ENCODE measurements around the gene NR2F6.
A peak's percentile ranks its signal among the peaks of the same experiment; 100 is the strongest.

NR2F6 gene

DNA sequence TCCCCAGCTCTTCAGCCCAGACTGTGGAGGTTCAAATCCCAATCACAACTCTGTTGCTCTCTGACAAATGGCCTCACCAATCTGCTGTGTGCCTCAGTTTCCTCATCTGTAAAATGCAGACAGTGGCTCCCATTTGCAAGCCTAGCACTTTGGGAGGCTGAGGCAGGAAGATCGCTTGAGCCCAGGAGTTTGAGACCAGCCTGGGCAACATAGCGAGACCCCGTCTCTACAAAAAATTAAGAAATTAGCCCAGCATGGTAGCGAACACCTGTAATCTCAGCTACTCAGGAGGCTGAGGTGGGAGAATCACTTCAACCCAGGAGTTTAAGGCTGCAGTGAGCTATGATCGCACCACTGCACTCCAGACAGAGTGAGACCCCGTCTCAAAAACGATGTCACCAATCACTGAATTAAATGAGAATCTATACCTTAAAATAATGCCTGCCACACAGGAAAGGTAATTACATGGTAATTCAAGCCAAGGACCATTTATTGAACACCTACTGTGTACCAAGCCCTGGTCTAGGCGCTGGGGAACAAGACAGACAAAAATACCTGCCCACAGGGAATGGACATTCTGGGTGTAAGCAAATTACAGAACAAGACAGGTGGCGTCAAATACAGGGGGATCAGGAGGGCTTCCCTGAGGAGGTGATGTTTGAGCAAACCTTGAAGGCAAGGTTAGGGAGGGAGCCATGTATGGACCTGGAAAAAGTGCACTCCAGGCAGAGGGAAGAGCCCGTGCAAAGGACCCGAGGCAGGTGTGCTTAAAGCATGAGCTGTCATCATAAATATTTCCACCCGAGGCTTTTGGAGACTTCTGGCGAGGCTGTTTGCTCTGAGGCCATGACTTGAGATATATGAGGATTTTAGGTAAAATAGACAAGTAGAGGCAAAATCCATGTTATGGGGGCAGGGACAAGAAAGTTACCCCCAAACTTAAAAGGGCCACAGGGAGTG lies 7.7 kb downstream of the NR2F6 start:
- DNase-seq = no peak

DNA sequence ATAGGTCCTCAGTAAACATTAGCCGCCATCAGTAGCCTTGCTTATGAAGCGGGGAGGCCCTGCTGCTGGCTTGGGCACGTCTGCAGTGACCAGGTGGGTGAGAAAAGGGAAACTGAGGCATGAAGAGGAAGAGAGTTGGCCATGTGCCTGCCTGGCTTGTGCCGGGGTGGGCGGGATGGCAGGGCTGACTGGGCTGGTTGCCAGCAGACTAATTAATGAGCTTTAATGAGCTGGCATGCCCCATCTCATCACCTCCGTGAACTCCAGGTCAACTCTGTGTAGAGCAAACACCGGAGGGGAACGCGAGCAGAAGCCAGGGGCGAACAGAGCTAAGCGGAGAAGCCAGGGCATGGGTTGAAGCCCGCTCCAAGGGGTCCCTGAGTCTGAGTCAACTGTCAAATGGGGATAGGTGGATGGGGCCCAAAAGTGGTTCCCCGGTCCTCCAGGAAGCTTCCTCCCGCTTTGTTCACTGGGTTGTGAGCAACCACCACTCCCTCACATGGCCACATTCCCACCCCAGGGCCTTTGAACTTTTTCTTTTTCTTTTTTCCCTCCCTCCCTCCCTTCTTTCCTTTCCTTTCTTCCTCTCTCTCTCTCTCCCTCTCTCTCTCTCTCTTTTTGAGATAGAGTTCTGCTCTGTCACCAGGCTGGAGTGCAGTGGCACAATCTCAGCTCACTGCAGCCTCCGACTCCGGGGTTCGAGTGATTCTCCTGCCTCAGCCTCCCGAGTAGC lies 8.7 kb downstream of the NR2F6 start:
- no peak for DNase-seq

DNA sequence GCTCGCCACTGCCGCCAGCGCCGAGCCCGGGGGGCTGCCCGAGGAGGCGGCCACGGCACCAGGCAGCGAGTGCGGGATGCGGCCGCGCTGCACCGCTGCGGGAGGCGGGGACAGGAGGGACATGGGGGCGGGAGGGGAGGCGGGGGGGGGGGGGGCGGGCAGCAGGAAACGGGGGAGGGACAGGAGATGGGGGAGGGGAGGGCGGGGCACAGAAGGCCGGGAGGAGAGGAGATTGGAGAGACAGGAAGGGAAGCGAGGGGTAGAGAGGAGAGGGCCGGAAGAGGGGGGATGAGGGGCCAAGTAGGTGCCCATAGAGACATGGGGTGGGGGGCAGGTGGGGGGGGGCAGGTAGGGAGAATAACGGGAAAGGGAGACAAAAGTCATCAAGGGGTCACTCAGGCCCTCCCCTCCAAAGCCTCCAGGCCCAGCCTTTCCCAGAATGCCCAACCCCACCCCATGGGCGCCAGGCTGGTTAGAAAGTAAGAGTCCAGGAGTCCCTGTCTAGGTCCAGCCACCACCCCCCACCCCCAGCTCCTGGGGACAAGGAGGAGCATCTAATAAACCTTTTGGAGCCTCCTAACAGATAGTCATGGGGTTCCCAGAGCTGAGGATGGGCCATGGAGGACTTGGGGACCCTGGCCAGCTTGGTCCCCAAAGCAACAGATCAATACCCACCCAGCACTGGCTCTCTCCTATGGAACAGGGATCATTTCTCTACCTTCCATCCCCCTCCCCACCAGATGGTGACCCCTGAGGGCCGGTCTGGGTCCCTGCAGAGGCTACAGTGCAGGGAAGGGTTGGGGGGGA lies 9.5 kb downstream of the NR2F6 start:
- DNase-seq = peak; percentile 57

DNA sequence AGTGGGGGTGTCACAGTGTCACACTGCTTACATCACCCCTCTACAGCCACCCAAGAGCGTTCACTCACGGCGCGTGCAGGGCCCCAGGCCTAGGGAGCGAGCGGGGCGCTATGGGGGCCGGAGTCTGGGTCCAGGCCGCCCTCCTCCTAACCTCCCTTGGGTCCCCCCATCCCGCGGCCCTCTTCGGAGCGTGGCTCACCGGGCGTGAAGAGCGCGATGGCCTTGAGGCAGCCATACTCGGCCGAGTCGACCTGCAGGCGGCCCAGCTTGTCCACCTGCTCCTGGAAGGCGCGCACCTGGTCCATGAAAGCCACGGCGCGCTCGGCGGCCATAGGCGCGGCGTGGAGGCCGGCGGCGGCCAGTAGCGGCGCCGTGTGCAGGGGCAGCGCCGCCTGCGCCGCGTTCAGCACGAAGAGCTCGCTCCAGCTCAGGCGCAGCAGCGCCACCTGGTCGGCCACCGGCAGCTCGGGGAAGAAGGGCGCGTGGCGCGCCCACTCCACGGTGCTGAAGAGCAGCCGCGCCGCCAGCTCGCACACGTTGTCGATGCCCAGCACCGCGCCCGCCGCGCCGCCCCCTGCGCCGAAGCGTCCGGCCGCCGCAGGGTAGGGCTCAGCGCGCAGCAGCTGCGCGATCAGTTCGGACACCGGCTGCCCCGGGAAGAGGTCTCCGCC lies 10.3 kb downstream of the NR2F6 start:
- DNase-seq = peak; percentile 59

DNA sequence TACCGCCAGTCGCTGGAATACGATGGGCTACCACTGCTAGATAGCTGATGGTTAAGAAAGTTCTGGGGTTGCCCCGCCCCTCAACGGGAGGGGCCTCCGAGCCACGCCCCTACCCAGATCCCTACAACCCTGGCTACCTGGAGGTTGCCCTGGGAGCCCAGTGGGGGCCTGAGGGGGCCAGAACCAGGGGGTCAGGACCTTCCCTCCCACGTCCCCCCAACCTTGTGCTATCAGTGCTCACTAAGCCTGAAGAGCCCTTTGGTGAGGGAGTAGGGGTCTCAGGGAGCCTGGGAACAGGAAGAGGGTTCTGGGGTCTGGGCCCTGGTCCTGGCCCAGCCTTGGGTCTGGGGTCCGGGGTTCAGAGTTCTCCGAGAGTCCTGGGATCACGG lies 10.8 kb downstream of the NR2F6 start:
- peak; percentile 35 for DNase-seq

DNA sequence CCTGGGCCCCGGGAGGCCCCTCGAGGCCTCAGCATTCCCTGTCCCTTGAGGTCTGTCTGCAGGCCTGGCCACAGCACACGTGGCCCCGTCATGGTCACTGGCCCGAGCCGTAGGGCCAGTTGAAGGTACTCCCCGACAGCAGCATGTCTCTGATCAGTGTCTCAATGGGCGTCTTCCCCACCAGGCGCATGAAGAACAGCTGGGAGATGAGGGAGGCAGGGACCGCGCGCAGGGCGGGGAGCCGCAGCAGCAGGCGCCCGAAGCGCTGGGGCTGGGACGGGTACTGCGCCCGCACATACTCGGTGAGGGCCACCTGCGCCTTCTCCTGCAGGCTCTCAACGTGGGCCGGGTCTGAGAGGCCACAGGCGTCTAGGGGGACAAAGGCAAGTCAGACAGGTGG lies 13.5 kb downstream of the NR2F6 start:
- DNase-seq = no peak

DNA sequence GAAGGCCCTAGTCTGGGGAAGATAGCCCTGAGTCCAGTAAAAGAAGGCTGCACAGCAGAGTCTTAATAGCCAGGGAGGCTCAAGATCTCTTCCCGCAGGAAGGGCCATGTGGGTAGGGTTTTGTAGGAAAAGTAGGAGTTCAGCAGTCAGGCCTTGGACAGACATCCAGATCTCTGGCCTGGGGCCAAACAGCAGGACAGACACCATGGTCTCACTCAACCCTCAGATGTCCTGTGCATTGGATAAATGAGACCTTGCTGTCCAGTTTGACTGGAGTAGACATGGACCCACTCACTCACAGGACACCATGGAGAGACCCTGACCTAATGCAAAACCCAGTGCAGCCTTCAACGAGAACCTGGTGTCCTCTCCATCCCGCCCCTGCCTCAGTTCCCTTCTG lies 15.8 kb downstream of the NR2F6 start:
- DNase-seq = no peak

DNA sequence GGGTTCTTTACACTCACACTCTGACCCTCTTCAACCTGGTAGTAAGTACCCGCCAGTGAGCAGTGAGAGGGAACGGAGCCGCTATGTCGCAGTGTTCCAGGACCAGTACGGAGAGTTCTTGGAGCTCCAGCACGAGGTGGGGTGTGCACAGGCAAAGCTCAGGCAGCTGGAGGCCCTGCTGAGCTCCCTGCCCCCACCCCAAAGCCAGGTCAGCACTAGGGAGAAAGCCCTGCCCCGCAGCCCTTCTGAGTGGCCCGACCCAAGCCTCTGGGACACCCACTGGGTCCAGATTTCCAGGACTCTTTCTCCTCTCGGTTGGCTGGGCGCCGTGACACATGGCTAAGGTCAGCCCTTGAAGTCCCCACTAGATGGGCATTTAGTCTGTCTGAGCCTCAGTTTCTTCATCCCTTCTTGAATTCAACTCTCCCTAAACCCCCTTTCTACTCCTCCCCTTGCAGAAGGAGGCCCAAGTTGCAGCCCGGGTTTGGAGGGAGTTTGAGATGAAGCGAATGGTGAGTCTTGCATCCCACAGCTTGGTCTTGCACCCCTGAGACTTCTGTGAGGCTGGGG lies 17.8 kb downstream of the NR2F6 start:
- no peak for DNase-seq

DNA sequence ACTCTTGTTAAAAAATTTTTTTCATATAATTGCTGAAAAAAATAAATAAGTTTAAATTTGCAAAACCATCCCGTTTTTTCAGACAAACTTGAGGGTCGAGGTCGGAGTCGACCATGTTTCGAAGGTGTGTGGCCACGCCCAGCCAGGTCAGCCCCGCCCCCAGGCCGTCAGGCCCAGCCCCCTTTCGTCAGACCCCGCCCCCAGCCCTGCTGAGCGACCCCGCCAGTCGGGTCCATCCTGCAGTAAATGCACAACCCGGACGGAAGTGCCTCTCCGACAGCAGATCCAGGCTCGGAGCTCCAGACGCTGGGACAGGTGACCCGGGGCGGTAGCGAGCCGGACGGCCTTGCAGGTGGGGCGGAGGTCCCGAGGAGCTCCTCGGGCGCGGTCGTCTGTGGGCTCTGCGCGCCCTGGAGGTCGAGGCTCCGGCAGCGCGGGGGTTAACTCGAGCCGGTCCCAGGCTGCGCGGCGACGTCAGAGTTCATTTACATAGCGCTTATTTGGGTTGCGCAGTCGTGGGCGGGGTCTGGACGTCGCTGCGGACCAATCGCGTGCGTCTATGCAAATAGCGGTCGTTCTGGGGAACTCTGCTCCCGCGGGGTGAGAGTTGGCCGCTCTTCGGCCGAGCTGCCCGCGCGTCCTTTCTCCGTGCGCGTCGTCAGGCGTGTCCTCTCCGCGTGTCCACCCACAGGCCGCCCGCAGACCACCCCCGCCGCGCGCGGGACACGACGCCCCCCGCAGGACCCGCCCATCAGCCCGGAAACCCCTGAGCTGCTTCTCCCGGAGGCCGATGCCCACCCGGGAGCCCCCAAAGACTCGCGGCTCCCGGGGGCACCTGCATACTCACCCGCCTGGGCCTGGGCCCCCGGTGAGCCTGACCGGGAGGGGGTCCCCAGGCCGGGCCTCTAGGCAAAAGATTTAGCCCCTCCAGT lies 19.5 kb downstream of the NR2F6 start, which contains the start of gene OCEL1:
OCEL1 (plus strand) TSS at position 225 of the 932 bp plus-strand sequence; CDS start at position 247, 22 bp downstream.
- DNase-seq = peak; percentile 96

DNA sequence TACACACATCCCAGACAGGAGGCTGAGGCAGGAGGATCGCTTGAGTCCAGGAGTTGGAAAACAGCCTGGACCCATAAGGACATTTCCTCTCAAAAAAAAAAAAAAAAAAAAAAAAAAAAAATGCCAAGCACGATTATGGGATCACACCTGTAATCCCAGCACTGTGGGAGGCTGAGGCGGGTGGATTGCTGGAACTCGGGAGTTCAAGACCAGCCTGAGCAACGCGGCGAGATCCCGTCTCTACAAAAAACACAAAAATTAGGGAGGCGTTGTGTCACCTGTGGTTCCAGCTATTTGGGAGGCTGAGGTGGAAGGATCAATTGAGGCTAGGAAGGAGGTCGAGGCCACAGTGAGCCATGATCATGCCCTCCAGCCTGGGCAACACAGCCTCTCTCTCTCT lies 20.7 kb downstream of the NR2F6 start:
- DNase-seq = no peak

DNA sequence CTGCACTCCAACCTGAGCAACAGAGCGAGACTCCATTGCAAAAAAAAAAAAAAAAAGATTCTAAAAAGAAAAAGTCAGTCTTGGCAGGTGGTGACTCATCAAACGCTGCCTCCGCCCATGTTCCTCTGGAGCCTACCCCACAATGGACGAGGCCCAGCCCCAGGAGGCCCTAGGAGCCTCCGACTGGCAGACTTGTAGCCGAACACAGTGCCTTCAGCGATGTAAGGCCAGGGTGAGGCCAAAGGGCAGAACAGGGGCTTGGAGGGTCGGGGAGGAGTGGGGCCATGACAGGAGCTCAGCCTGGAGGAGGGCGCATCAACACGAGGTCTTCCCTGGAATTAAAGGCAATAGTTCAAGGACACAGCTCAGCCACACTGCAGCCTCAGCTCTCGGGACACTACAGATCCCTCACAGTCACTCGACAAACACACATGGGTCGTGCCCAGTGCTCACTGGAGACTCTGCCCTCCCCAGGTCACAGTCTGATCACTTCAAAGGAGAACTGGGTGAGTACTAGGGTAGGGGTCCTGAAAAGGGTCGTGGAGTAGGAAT lies 25.4 kb downstream of the NR2F6 start:
- DNase-seq = no peak

DNA sequence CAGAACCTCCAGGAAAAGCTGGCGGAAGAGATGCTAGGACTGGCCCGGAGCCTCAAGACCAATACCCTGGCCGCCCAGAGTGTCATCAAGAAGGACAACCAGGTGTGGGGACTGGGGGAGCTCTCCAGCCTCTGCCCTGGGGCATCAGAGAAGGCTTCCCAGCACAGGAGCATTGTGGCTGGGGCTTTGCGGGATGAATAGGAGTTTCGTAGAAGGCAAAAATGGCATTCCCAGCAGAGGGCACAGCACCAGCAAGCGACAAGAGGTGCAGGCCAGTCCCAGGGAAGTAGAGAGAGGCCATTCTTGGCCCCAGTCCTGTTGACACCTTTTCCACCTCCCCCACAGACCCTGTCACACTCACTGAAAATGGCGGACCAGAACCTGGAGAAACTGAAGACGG lies 26.4 kb downstream of the NR2F6 start:
- no peak for DNase-seq

DNA sequence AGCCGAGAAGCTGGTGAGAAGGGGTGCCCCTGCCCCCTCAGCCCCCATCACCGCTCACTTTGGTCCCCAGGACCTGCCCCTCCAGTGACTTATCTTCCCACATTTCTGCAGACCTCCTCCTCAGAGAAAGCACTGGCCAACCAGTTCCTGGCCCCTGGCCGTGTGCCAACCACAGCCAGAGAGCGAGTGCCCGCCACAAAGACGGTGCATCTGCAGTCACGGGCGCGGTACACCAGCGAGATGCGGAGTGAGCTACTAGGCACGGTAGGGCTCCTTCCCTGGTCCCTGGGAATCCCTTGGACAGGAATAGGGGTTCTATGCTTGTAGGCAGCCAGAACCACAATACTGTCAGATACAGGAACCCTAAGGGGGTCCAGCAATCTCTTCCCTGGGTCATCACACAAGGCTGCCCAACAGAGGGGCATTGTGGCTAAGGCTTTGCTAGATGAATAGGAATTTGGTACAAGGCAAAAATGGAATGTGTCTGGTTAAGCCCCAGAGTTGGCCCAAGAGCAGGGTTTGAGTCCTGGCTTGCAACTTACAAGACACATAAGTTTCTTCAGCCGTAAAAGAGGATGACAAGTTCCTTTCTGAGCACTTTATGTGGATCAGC lies 29.6 kb downstream of the NR2F6 start:
- peak; percentile 6 for DNase-seq

DNA sequence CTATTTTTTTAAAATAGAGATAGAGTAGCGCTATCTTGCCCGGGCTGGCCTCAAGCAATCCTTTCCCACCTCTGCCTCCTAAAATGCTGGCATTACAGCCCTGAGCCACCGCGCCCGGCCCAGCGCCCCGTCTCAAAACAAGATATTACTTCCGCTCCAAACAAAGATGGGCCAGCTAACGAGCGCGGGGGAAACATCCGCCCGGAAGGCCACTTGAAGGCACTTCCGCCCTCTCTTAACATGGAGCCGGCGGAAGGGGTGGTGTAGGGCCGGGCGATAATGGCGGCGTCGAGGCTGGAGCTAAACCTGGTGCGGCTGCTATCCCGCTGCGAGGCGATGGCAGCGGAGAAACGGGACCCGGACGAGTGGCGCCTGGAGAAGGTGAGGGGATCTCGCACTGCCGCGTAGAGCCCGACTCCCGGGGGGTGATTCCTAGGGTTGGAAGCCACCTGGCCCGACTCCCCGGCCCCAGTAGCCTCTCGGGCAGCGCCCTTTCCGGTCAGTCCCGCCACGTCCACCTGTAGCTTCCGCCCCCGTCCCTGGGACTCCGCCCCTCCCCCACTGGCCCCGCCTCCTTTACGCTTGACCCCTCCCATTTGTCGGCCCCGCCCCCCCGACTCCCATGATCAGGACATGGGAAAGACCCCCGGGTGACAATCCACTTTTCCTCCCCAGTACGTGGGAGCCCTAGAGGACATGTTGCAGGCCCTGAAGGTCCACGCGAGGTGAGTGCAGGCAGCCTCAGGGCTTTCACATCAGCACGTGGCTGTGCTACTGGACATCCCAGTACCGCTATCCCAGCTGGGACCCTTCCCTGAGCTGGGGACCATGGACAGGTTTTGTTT lies 30.4 kb downstream of the NR2F6 start, which contains the start of gene USE1:
USE1 (plus strand) TSS at position 231 of the 845 bp plus-strand sequence; CDS start at position 280, 49 bp downstream.
- peak; percentile 91 for DNase-seq

DNA sequence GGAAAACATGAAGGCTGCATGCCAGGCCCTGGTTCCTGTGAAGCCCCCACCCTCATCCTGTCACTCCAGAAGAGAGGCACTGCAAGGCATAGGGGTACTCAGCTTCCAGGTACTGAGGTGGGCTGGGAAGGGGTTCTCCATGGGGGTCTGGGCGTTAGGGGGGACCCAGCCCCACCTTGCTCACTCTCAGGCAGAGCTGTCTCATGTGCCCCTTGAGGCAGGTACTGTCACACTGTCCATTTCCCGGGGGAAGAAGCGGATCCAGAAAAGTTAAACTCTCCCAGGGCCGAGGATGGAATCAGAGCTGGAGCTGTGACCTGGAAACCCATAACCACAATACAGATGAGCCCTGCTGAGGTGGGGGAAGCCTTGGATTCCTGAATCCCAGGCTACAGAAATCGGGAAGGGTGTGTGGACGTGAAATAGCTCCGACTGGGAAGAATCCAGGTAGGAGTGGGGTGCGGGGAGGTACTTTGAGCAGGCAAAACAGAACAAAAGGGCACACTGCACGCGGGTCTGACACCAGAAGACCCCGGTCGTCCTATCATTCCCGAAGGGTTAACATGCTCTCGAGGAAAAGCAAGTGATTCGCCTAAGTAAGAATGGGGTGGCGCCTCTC lies 31.1 kb downstream of the NR2F6 start:
- DNase-seq = no peak

DNA sequence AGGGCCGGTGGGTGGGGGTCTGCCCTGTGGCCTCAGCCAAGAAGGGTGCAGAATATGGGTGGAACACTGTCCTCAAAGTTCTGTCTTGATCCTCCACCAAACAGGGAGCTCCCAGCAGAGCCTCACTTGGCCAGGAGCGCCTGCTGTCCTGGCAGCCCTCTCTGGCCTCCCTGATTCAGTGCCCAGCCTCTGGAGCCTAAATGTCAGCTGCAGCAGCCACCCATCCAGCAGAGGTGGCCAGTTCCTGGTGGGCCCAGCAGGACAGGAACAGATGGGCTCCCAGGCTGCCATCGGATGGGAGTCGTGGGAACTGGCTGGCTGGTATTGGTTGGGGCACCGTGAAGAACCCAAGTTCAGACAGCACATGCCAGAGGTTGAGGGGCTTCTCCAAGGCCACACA lies 32.4 kb downstream of the NR2F6 start:
- DNase-seq = no peak

DNA sequence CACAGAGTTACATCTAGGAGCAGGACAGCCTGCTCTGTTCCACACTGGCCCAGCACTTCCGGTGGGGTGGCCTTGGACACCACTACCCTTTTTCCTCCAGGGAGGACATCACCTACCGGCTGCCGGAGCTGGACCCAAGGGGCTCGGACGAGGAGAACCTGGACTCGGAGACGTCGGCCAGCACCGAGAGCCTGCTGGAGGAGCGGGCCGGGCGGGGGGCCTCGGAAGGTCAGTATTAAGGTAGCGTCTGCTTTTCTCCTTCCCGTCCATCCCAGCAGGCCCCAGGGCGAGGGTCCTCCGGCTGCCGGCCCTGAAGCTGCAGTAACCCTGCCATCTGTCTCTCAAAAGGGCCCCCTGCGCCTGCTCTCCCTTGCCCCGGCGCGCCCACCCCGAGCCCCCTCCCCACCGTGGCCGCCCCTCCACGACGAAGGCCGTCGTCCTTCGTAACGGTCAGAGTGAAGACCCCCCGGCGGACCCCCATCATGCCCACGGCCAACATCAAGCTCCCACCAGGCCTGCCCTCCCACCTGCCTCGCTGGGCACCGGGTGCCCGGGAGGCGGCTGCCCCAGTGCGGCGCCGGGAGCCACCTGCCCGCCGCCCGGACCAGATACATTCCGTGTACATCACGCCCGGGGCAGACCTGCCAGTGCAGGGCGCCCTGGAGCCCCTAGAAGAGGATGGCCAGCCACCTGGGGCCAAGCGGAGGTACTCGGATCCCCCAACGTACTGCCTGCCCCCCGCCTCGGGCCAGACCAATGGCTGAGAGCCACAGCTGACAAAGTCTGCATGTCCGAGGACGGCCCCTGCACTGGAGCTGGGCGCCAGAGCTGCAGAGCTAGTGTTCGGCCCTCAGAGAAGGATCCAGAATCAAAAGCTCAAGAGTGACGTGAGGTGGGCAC lies 33.9 kb downstream of the NR2F6 start:
- no peak for DNase-seq

DNA sequence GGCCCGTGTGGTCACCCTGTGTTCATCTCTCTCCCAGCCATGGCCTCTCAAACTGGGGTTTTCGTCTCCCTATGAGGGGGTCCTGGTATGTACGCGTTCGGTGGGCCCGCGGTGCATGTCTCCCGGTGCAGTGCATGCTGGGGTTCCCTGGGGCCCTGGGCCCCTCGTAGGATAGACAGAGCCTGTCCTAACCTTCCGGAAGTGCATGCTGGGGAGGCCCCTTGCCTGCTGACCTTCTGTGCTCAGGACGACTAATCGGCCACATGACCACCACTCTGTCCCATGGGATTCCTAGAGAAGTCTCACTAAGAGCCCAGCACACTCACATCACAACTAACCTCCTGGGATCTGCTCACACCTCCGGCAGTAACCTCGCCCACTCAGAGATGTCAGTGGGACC lies 35.4 kb downstream of the NR2F6 start:
- DNase-seq = no peak

Measured in NCI-H2029 (cell line).